CD4-positive, alpha-beta T cell (primary cell): ENCODE results near the gene ZNF586. TPM values are rescaled to one million over a fixed set of nuclear protein-coding genes. Genes with fewer than 3 reads are reported as not detected.

Experiments
- ATAC-seq: fragments of 200-7000 bp; cut with Tn5 transposase; one replicate; pipeline ENCODE4 v1.10.0; 2022; ENCODE audit warnings: mild to moderate bottlenecking; ENCODE audit not compliant: poor library complexity
- CTCF ChIA-PET: fragments of 350-600 bp; sonication (Branson Sonifier 250); formaldehyde crosslinking; loops from one replicate; lab custom pipeline; 2021; ENCODE audit warnings: antibody characterized with exemption, inconsistent platforms; lab: Charles Lee
- POLR2A ChIA-PET: fragments of 350-600 bp; sonication (Branson Sonifier 250); formaldehyde crosslinking; loops from one replicate; lab custom pipeline; 2021; ENCODE audit warnings: antibody characterized with exemption, inconsistent platforms; lab: Charles Lee
- DNase-seq, 14 experiments: peaks; one replicate each; pipeline ENCODE4 v3.0.0-alpha.2; 2013 to 2020; ENCODE audit warnings: mixed read lengths in 2 of 14
- H3K27ac ChIP-seq, 2 donors: one replicate each; pipeline versions ENCODE4 v1.5.1 to v1.7.0; 2013; ENCODE audit warnings: low read length in 2 of 2, low read depth in 1 of 2, mild to moderate bottlenecking in 1 of 2
- H3K27me3 ChIP-seq, 2 experiments: 1 replicate in 1 of 2; 2 replicates in 1 of 2; pipeline versions ENCODE4 v1.6.1 to v1.7.0; 2013; ENCODE audit warnings: low read length in 2 of 2, control low read depth in 1 of 2, mild to moderate bottlenecking in 1 of 2, moderate library complexity in 1 of 2; ENCODE audit not compliant: insufficient read depth in 2 of 2, control insufficient read depth in 1 of 2
- H3K36me3 ChIP-seq: one replicate; pipeline ENCODE4 v1.6.1; 2013; ENCODE audit warnings: low read length, control low read depth; ENCODE audit not compliant: insufficient read depth
- H3K4me1 ChIP-seq: one replicate; pipeline ENCODE4 v1.6.1; 2013; ENCODE audit warnings: low read length, control low read depth; ENCODE audit not compliant: insufficient read depth
- H3K4me3 ChIP-seq: one replicate; pipeline ENCODE4 v1.5.1; 2013; ENCODE audit warnings: mild to moderate bottlenecking, low read length, moderate library complexity
- H3K9me3 ChIP-seq, 2 experiments: 1 replicate in 1 of 2; 2 replicates in 1 of 2; pipeline versions ENCODE4 v1.6.1 to v1.7.0; 2013; ENCODE audit warnings: low read length in 2 of 2, mild to moderate bottlenecking in 2 of 2, control low read depth in 1 of 2, moderate library complexity in 1 of 2; ENCODE audit not compliant: control insufficient read depth in 1 of 2, insufficient read depth in 1 of 2
- H3K27ac Mint-ChIP-seq: one replicate; pipeline ENCODE4 v1.8.0; 2020; ENCODE audit warnings: mixed read lengths
- H3K27me3 Mint-ChIP-seq: one replicate; pipeline ENCODE4 v1.8.0; 2021; ENCODE audit warnings: mixed read lengths
- H3K36me3 Mint-ChIP-seq: one replicate; pipeline ENCODE4 v1.8.0; 2021; ENCODE audit warnings: low read depth, mixed read lengths
- H3K4me1 Mint-ChIP-seq: one replicate; pipeline ENCODE4 v1.8.0; 2021; ENCODE audit warnings: low read depth, mixed read lengths
- H3K4me3 Mint-ChIP-seq: one replicate; pipeline ENCODE4 v1.8.0; 2020; ENCODE audit warnings: mild to moderate bottlenecking, mixed read lengths
- H3K9me3 Mint-ChIP-seq: one replicate; pipeline ENCODE4 v1.8.0; 2020; ENCODE audit warnings: mixed read lengths
- intact Hi-C, 2 experiments: fragments of 100-400 bp; cut with DNase I in 1 of 2; cut with micrococcal nuclease in 1 of 2; formaldehyde crosslinking; loops; one replicate each; pipeline versions ENCODE4 v1.15.1 to v1.9.0; 2023 to 2025; cut with DNase I, micrococcal nuclease
- total RNA-seq, 174 experiments: library from RNA in 2 of 174; stranded (reverse) in 2 of 174; gene quantifications; one replicate each; pipeline ENCODE4 v1.2.3 and lab custom pipeline; 2021 to 2026
- TF ChIP-seq, protein P1 (sequence below): fragments of 200-600 bp; IDR thresholded peaks from one replicate; pipeline ENCODE4 v1.8.0; 2022; ENCODE audit warnings: antibody characterized with exemption, mild to moderate bottlenecking

The ZNF586 gene
- total RNA-seq, 2 experiments from 2014 or later: 51.1 to 53.4 TPM

DNA sequence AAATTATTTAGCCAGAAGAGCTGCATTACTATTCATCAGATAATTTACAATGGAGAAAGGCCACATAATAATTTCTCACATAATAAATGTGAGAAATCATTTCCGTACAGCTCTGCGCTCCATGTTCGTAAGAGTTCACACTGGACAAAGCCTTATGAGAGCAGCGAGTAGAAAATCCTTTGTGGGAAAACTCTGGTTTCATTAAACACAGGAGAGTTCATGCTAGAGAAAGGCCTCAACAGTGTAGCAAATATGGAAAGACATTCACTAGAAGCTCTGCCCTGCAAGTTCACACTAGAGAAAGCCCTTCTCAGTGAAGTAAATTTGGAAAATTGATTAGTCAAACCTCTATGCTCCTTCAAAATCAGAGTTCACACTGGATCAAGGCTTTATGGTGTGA is 14.4 kb upstream of the ZNF586 start:
- intact Hi-C loops: no loop called here
- H3K36me3 ChIP-seq: peaks cover 72% of the 10 kb centered on the region
- ChIA-PET POLR2A (interaction anchor here (1.0 kb wide), 1 partner anchor 46 kb away, joined by 3 read pairs; the partner anchor contains the start of gene ZNF154), CTCF (no interaction called here)
- Mint-ChIP-seq H3K27me3 (no peaks in the 10 kb centered on the region), H3K36me3 (peaks cover 100% of the 10 kb centered on the region), H3K27ac (no peak overlapping the region), H3K4me3 (no peak overlapping the region), H3K9me3 (peaks cover 23% of the 10 kb centered on the region), H3K4me1 (peaks cover 10% of the 10 kb centered on the region)
- no peak overlapping the region for H3K27ac ChIP-seq
- DNase-seq: no peak
- H3K27me3 ChIP-seq: no peaks in the 10 kb centered on the region
- TF ChIP-seq, protein P1, sequence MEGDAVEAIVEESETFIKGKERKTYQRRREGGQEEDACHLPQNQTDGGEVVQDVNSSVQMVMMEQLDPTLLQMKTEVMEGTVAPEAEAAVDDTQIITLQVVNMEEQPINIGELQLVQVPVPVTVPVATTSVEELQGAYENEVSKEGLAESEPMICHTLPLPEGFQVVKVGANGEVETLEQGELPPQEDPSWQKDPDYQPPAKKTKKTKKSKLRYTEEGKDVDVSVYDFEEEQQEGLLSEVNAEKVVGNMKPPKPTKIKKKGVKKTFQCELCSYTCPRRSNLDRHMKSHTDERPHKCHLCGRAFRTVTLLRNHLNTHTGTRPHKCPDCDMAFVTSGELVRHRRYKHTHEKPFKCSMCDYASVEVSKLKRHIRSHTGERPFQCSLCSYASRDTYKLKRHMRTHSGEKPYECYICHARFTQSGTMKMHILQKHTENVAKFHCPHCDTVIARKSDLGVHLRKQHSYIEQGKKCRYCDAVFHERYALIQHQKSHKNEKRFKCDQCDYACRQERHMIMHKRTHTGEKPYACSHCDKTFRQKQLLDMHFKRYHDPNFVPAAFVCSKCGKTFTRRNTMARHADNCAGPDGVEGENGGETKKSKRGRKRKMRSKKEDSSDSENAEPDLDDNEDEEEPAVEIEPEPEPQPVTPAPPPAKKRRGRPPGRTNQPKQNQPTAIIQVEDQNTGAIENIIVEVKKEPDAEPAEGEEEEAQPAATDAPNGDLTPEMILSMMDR: no peak
- no peak for ATAC-seq
- H3K9me3 ChIP-seq: peaks cover 49 to 80% of the 10 kb centered on the region in 2 experiments
- H3K4me1 ChIP-seq: no peaks in the 10 kb centered on the region
- no peak overlapping the region for H3K4me3 ChIP-seq

DNA sequence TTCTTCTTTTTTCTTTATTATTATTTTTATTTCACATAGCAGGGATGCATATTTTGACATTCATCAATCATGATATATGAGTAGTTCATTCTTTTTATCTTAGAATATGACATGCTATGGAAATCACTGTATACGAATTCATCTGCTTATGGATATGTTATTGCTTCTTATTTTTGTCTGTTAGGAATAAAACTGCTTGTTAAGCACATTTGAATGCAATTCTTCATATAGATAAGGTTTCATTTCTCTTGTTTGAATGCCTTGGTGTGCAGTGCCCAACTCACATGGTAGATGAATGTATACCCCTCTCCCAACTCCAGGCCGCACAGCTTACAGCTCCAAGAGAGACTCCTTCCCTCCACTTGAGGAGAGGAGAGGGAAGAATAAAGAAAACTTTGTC is 11.5 kb upstream of the ZNF586 start:
- TF ChIP-seq, protein P1: no peak
- ChIA-PET POLR2A (interaction anchor here (1.9 kb wide), 1 partner anchor 11 kb away, joined by 4 read pairs; the partner anchor contains the start of gene ZNF586), CTCF (no interaction called here)
- intact Hi-C loops: no loop called here
- Mint-ChIP-seq H3K4me1 (no peaks in the 10 kb centered on the region), H3K36me3 (peaks cover 94% of the 10 kb centered on the region), H3K27me3 (no peaks in the 10 kb centered on the region), H3K27ac (no peak overlapping the region), H3K9me3 (peaks cover 3% of the 10 kb centered on the region), H3K4me3 (no peak overlapping the region)
- ATAC-seq (no peak), DNase-seq (no peak)
- H3K4me3 ChIP-seq: no peak overlapping the region
- H3K4me1 ChIP-seq: no peaks in the 10 kb centered on the region
- H3K27ac ChIP-seq: no peak overlapping the region
- H3K27me3 ChIP-seq: no peaks in the 10 kb centered on the region
- H3K9me3 ChIP-seq: peaks cover 43 to 53% of the 10 kb centered on the region in 2 experiments
- H3K36me3 ChIP-seq: peaks cover 52% of the 10 kb centered on the region

DNA sequence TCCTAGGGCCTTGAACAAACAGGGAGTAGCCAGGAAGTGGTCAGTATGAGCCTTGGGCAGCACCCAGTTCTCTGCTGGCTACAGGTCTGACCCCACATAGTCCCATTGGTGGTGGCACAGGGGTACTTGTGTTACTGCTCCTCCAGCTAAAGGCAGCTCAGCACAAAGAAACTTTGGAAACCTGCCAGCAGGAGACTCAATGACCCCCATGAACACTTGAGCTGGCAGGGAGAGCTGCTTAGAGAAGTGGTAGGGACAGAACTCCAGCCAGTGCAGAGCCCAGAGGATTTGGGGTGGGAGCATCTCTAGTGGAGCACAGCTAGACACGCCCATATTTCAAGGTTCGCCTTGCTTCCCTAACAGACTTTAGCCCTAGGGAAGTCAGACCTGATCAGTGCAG is 10.4 kb upstream of the ZNF586 start:
- no peaks in the 10 kb centered on the region for H3K27me3 Mint-ChIP-seq
- Histone ChIP-seq H3K27me3 (no peaks in the 10 kb centered on the region), H3K4me1 (no peaks in the 10 kb centered on the region), H3K4me3 (no peak overlapping the region), H3K36me3 (peaks cover 44% of the 10 kb centered on the region), H3K27ac (no peak overlapping the region), H3K9me3 (peaks cover 42 to 52% of the 10 kb centered on the region in 2 experiments)
- no peak overlapping the region for H3K4me3 Mint-ChIP-seq
- no peak for DNase-seq
- TF ChIP-seq, protein P1: no peak
- no peaks in the 10 kb centered on the region for H3K4me1 Mint-ChIP-seq
- ChIA-PET POLR2A (interaction anchor here (1.9 kb wide), 1 partner anchor 10 kb away, joined by 4 read pairs; the partner anchor contains the start of gene ZNF586), CTCF (no interaction called here)
- intact Hi-C loops: no loop called here
- no peak for ATAC-seq
- peaks cover 94% of the 10 kb centered on the region for H3K36me3 Mint-ChIP-seq
- H3K27ac Mint-ChIP-seq: no peak overlapping the region
- peaks cover 2% of the 10 kb centered on the region for H3K9me3 Mint-ChIP-seq
